NOMO-1 treated with DMSO at 0.1 percent for 48 hours (cell line): ENCODE measurements around the gene DENND1A.
"Not testable (repeated sequence)": the region's sequence is repeated elsewhere in the genome, so short reads cannot be mapped to it uniquely, and the experiment has no call there.

Experiments
- DNase-seq: peaks from one replicate; lab custom pipeline; 2025; ENCODE audit not compliant: unreplicated experiment; lab: John Stamatoyannopoulos, UW

Gene DENND1A

DNA sequence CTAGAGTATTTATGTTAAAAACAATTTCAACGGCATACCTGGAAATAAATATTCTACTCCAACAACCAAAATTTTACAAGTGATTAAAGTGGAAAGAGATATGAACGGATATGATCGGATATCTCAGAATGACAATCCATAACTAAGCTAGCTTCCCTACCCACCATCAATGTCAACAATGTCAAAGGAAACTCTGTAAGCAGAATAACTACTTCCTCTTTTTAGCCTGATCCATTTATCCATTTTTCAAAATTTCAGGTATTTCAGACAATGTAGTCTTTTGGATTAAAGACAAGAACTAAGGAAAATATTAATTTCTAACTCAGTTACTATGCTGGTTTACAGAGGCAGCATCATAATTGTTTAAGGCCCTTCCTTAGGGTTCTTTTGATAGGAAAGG, 188.7 kb downstream of the DENND1A start:
- DNase-seq: peak; percentile 42

DNA sequence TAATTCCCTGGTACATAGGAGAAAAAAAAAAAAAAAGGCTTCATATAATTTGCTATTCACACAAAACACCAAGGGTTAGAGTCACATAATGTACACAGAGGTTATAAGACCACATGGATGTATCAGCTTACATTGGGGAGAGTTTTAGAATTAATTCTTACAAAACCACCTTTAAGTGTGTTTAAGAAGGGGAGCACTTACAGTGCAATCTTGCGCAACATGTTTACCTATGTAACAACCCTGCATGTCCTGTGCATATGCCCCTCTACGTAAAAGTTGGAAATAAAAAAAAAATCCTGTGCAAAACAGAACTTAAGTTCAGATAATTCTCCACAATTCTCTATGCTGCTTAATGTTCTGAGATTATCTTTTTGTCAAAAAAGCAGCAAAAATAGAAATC, 190.0 kb downstream of the DENND1A start:
- no peak for DNase-seq

DNA sequence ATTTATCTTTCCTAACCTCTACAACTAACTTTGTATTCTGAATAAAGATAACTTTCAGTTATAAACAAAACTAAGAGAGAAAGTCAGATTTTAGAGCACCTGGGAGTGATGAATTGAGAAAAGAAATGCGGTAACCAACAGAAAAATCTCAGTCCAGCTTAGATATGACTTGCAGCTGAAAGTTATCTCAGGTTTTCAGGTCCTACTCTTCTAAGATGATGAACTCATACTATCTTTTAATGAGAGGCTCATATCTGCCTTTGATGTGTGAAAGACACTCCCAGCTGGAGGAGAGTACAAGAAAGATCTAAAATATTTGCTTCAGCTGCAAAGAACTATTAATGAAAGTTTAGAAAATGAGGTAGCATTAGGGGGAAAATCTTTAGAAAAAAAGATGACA, 190.5 kb downstream of the DENND1A start:
- no peak for DNase-seq

DNA sequence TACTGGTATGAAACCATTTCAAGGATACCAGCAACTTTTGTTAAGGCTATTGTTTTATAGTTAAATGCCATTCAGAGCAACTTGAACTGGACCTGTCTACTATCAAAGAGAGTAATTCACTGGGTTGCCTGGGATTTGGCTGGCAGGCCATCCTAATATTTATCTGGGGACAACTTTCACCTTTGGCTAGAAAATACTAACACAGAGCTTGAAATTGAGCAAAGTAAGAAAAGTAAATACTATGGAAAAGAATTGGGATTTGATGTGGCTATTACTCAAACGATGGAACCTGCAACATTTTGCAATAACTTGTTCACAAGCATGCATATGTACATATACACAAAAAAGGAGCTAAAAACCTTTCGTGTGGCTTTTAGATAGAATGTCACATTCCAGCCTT, 191.3 kb downstream of the DENND1A start:
- DNase-seq: no peak

DNA sequence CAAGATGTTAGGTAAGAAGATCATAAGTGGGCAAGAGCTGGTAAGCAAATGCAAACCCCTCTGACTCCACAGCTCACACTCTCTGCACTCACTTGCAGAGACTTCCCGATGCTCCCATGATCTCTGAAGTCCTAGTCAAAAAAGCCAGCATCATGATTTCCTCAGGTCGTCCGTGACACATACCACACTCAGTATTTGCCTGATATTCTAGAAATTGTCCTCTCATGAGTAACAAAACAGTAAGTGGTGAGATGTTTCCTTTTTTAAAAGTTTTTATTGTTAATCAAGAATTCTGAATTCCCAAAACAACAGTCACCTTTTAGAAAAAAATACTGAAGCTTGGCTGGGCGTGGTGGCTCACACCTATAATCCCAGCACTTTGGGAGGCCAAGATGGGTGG, 194.6 kb downstream of the DENND1A start:
- no peak for DNase-seq

DNA sequence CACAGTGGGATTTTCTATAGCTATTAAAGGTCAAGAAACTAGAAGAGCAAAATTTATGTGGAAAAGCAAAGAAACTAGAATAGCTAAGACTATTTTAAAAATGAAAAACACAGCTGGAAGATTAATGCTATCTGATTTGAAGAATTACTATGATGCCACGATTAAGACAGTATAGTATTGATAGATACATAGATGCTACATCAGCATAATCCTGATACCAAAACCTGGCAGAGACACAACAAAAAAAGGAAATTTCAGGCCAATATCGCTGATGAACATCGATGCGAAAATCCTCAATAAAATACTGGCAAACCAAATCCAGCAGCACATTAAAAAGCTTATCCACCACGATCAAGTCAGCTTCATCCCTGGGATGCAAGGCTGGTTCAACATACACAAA, 201.4 kb downstream of the DENND1A start:
- DNase-seq: not testable (repeated sequence)

DNA sequence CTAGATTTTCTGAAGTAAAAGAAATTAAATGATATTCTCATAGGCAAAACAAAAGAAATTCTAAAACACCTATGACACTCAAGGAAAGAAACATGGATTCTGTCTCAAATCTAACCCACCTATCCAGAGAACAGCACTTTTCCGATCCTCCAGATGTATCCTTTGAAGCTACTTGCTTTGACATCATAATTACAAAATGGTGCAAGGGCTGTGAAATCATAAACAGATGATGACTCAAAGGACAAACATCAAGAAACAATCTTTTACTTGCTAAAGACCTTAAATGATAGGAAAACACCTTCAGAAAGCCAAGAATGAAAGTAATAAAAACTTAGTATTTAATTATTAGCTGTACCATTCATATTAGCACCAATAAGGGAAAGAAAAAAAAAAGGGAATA, 202.6 kb downstream of the DENND1A start:
- DNase-seq: no peak

DNA sequence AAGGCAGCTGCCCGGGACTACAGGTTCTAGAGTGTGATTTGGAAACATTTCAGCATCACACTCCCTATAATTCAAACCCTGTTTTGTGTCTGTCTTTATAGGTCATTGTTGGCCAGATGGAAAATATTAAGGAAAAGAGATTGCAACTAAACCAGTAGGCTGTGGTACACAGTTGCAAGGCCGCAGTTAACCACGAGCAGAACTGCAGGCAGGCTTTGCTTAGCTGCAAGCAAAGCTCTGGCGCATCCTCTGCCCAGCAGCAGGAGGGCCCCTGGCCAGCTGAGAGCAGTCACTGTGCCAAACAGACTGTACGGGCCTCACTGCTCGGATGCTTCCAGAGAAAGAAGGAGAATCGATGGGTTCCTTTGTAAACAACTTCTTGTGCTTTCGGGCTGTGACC, 204.5 kb downstream of the DENND1A start:
- no peak for DNase-seq

DNA sequence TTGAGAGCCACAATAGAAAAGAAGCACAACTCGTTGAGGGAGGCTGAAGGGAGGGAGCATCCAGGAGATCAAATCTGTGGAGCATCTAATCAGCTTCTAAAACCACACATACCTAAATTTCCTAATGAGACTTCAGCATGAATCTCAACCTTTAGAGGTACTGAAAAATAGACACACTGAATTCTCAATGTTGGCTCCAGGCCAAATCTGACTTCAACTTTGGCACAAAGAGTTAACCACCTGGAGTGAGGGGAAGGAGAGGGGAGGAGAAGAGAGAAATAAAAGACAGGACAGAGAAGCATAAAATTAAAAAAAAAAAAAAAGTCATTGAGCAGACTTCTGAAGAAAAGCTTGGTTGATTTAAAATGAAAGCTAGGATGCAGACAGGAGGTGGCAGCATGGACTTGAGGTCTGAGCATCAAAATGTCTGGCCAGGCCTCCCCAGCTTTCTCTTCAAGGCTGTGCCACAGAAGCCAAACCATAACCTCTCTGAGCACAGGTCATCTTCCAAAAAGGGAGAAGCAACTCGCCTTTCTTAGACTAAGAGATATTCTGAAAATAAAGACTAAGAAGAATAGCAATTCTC, 205.6 kb downstream of the DENND1A start:
- DNase-seq: peak; percentile 7

DNA sequence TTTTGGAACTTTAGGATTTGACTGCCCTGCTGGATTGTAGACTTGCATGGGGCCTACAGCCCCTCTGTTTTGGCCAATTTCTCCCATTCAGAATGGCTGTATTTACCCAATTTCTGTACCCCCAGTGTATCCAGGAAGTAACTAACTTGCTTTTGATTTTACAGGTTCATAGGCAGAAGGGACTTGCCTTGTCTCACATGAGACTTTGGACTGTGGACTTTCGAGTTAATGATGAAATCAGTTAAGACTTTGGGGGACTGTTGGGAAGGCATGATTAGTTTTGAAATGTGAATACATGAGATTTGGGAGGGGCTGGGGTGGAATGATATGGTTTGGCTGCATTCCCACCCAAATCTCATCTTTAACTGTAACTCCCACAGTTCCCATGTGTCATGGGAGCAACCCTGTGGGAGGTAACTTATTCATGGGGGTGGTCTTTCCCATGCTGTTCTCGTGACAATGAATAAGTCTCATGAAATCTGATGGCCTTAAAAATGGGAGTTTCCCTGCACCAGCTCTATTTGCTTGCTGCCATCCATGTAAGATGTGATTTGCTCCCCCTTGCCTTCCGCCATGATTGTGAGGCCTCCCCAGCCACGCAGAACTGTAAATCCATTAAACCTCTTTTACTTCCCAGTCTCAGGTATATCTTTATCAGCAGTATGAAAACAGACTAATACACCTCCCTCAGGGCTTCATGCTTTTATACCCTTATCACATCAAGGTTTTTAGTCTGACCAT, 206.6 kb downstream of the DENND1A start:
- no peak for DNase-seq

DNA sequence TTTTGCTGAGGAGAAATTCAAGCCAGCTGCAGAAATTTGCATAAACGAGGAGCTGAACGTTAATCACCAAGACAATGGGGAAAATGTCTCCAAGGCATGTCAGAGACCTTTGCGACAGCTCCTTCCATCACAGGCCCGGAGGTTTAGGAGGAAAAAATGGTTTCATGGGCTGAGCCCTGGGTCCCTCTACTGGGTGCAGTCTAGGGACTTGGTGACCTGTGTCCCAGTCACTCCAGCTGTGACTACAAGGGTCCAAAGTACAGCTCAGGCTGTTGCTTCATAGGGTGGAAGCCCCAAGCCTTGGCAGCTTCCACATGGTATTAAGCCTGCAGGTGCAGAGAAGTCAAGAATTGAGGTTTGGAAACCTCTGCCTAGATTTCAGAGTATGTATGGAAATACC, 207.5 kb downstream of the DENND1A start:
- no peak for DNase-seq

DNA sequence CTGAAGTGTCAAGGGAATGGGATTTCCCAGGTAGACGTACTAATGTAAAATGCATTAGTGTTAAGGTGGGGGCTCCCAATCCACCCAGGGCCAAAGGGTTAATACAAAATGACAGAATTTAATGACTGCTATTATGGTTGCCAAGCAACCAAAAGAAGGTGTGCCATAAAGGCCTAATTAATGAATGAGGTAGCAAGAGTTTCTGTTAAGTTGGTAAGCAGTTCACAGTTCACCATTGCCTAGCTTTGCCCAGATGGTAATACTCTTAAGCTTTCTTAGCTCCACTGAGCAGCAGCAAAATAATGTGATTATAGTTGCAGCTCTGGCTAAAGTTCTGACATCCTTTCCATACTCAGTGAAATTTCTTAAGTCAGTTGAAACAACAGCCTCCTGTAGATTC, 211.7 kb downstream of the DENND1A start:
- no peak for DNase-seq

DNA sequence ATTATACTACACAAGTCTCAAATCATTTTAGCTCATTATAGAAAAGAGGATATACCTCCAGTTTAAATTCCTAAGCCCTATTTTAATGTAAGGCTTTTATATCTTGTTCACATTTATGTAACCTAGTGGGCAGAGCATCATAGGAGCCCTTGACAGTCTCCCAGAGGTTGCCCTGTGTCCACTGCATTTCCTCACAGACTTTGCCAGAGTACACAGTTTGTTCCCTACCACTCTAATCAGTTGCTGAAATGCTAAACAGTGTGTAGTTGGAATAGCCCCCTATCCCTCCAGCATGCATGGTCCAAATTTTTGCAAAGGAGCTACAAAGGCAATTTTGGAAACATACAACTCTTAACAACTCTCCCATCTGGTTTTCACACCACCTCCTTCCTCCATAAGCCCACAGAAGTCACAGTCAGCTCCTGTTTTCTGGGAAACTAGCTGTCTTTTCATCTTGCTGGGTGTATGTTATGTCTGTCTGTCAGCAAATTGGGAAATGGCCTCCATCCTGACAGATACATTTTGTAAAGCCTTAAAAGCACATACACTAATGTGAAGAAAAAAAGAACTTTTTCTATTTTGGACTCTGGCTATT, 212.2 kb downstream of the DENND1A start:
- no peak for DNase-seq

DNA sequence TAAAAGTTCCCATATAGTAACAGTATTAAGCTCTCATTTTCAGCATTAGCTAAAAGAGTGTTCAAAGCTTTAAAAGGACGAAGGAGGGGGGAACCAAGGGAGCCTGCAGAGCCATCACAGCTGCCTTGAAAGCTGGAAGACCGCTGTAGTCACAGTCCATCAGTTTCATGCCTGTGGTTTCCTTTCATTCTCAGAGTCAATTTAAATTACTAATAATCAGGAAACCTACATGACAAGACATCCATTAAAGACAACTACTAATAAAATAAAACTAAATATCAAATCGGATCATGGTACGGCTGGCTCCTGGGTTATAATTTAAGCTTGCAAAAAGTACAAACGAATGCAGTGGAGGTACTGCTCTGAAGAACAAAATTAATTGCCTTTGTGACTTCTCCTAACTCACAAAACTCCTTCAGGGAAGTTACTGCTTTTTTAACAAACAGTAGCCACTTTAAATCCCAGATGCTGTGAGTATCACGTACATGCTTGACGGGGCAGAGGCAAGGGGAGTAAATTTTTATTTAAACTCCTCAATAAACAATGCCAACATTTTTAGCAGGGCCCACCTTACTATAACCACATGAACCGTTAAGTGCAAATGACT, 213.5 kb downstream of the DENND1A start:
- DNase-seq: no peak

DNA sequence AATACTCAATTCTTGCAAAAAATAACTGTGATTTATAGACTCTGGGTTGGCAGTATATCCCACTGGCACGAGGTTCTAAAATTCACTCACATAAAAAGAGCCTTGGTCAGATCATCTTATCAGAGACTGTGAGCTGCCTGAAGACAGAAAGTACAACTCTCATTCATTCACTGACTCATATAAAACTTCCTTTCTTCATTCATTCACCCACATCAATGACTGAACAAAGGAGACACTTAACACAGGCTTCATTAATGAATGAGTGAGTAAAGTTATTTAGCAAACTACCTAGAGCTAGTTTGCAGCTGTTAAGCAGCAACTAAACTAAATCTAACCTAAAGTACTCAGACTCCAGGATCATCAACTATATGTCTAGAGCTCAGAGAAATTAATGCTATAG, 214.7 kb downstream of the DENND1A start:
- DNase-seq: no peak

DNA sequence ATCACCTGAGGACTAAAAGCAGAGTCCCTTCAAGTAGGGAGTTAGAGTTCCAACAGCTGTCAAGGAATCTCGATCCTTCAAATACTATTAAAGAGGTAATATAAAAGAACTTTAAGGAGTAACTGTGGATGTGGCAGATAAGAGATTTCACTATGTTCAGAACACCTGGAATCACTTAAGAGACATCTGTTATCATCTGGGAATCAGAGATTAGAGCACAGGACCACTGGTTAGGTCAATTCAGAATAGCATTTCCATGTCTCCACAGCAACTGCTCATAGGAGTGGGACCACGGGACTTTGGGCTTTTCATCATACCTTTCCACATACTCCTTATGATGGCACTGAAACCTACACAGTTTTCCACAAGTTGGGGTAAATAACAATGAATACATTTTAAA, 216.6 kb downstream of the DENND1A start:
- DNase-seq: no peak

DNA sequence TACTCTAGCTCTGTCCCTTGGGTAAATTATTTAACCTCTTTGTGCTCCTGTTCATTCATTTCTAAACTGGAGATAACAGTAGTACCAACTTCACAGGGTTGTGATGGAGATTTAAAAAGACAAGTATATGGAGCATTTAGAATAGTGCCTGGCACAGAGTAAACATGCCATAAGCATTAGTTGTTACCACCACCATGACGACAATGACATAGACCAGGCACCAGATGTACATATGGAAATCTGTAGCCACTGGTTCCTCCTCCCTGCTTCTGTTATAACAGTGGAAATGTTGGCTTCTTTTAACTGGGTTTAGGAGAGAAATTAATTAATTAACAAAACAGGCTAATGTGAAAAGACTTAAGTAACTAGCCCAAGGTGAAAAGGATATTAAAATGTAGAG, 217.5 kb downstream of the DENND1A start:
- no peak for DNase-seq

DNA sequence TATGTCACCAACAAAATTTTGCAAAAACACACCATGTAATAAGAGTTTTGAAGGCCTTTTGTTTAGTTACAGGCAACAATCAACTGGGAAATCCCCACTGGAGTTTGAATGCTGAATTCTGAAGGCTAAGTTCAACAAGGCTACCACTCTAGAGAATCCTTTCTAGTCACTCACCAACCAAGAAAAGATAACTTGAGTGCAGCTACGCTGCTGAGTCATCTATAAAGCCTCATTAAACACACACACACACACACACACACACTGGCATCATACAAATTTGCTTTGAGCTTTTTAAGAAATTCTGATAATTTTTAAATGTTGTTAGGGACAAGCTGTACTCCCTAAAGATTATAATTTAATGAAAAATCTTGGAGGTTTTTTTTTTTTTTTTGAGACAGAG, 219.6 kb downstream of the DENND1A start:
- no peak for DNase-seq

DNA sequence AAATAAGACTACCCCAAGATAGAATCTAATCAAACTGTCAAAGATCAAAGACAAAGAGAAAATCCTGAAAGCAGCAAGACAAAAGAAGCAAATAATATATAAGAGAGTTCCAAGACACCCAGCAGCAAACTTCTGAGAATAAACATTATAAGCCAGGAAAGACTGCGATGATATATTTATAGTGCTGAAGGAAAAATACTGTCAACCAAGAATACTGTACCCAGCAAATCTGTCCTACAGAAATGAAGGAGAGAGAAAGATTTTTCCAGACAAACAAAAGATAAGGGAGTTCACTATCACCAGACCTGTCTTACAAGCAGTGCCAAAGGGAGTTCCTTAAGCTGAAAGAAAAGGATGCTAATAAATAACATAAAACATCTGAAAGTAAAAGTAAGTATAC, 227.4 kb downstream of the DENND1A start:
- no peak for DNase-seq

DNA sequence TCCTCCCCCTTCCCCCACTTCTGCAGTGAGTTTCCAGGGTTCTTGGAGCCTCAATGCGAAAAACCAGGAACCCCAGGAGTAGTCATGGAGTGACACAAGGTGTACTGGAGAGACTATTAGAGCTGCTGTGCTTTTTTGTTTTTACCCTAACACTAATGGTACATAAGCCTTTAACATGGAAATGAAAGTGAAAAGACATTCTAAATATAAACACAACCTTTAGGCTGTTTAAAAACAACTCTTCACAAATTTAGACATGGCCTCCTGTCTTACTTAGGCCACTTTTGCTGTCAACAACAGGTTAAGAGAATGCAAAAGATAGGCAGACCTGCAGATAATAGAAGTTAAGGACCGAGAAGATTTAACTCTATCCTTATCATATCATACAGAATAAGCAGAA, 232.2 kb downstream of the DENND1A start:
- DNase-seq: no peak

DNA sequence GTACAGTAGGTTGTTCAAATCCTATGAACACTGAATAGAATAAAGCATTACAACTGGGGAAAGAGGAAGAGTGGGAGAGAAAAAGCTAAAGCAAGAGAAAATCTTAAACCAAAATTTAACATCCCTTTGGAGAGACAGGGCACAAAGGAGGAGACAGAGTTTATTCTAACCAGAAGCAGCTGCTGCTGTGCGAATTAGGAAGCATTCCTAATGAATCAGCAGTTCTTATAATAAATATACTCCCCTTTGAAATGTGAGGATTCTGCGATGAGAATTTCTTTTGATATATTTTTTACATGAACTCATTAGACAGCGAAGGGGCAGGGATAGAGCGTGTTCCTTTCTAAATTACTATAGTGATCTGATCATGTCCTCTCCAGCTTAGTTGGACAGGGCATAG, 233.4 kb downstream of the DENND1A start:
- DNase-seq: no peak

DNA sequence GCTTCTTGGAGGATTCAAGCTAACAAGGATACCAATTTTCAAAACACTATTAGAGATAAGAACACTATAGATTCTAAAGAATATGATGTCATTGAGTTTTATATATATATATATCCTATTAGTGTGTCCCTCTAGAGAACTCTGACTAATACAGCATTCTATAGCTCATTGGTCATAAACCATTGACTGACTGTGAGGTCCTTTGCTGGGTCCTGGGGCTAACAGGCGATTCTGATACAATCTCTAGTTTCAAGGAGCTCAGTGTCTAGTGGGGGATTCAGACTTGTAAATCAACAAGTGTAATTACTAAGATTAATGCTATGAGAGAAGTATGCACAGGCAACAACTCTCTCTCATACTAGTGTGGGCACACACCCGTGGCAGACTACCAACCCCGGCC, 234.5 kb downstream of the DENND1A start:
- no peak for DNase-seq
